ENCODE data around the gene CBFB. TPM values are rescaled to one million over a fixed set of nuclear protein-coding genes. Genes with fewer than 3 reads are reported as not detected.
"Not testable (repeated sequence)": the region's sequence is repeated elsewhere in the genome, so short reads cannot be mapped to it uniquely, and the experiment has no call there.

CBFB gene
- total RNA-seq, 2 experiments from 2014 or later, result 111 to 114 TPM

- H3K27ac Mint-ChIP-seq, result peak within 1 kb of the TSS; percentile 73
- ChIA-PET POLR2A (no interaction called here), CTCF (interaction anchor here (0.9 to 1.5 kb wide), 4 partner anchors 10 to 167 kb away, joined by 3 to 6 read pairs (median 3); no protein-coding TSS in a partner anchor)
- H3K27me3 Mint-ChIP-seq, result no peaks in the 10 kb centered on the region
- intact Hi-C loops (cut with micrococcal nuclease), result no loop called here
- no peak within 1 kb of the TSS for H3K4me3 Mint-ChIP-seq
- no peak for TF ChIP-seq CTCF (IDR thresholded peaks at IDR 0.05)
- H3K4me1 Mint-ChIP-seq (ENCODE audit: low read depth), result peaks cover 35% of the 10 kb centered on the region
- no peaks in the 10 kb centered on the region for H3K9me3 Mint-ChIP-seq
- DNase-seq (peak; percentile 32), ATAC-seq (no peak)
- H3K36me3 Mint-ChIP-seq (ENCODE audit: low read depth), result peaks cover 5% of the 10 kb centered on the region
Observed at GRCh38 chr16:66988197-66988788, 40.7 kb upstream of the CBFB start, which contains the start of gene CES4A. Gene CES4A (plus strand): TSS chr16:66988589. CDS start chr16:66988773, 184 bp downstream.

GRCh38 chr16:66991545-66992077 lies 37.3 kb upstream of the CBFB start:
- POLR2A ChIA-PET, result interaction anchor here (0.8 to 1.3 kb wide), 2 partner anchors 9 to 23 kb away, joined by 3 read pairs; no protein-coding TSS in a partner anchor
- intact Hi-C loops (cut with micrococcal nuclease), result no loop called here
- ATAC-seq (no peak), DNase-seq (no peak)
- Mint-ChIP-seq H3K4me3 (no peak overlapping the region), H3K27me3 (no peaks in the 10 kb centered on the region), H3K36me3 (ENCODE audit: low read depth) (no peaks in the 10 kb centered on the region), H3K4me1 (ENCODE audit: low read depth) (peaks cover 11% of the 10 kb centered on the region), H3K27ac (no peak overlapping the region), H3K9me3 (no peaks in the 10 kb centered on the region)
- CTCF ChIA-PET, result interaction anchor here (0.7 to 2.9 kb wide), 10 partner anchors 8 to 436 kb away, joined by 3 to 12 read pairs (median 4); no protein-coding TSS in a partner anchor
- TF ChIP-seq CTCF (IDR thresholded peaks at IDR 0.05), result no peak

GRCh38 chr16:66993558-66993957 lies 35.4 kb upstream of the CBFB start:
- H3K27me3 Mint-ChIP-seq; H3K4me1 Mint-ChIP-seq (ENCODE audit: low read depth); H3K27ac Mint-ChIP-seq; H3K36me3 Mint-ChIP-seq (ENCODE audit: low read depth); H3K9me3 Mint-ChIP-seq; DNase-seq; intact Hi-C loops (cut with micrococcal nuclease); H3K4me3 Mint-ChIP-seq; ATAC-seq: not testable (repeated sequence)
- CTCF ChIA-PET, result interaction anchor here (1.2 to 2.9 kb wide), 3 partner anchors 15 to 32 kb away, joined by 3 to 10 read pairs (median 3); partner anchors contain the start of gene CES3
- POLR2A ChIA-PET, result interaction anchor here (0.7 to 1.5 kb wide), 3 partner anchors 18 to 36 kb away, joined by 3 read pairs; no protein-coding TSS in a partner anchor

GRCh38 chr16:66996324-66996982 lies 32.5 kb upstream of the CBFB start:
- no peak for TF ChIP-seq CTCF (IDR thresholded peaks at IDR 0.05)
- no peak for ATAC-seq
- Mint-ChIP-seq H3K4me1 (ENCODE audit: low read depth) (peaks cover 11% of the 10 kb centered on the region), H3K36me3 (ENCODE audit: low read depth) (peaks cover 4% of the 10 kb centered on the region), H3K4me3 (no peak overlapping the region), H3K27ac (no peak overlapping the region), H3K27me3 (peaks cover 6% of the 10 kb centered on the region), H3K9me3 (peaks cover 1% of the 10 kb centered on the region)
- intact Hi-C loops (cut with micrococcal nuclease), result no loop called here
- CTCF ChIA-PET, result interaction anchor here (1.0 kb wide), 1 partner anchor 21 kb away, joined by 5 read pairs; no protein-coding TSS in a partner anchor
- POLR2A ChIA-PET, result no interaction called here
- DNase-seq, result no peak

- Mint-ChIP-seq H3K36me3 (ENCODE audit: low read depth) (peaks cover 4% of the 10 kb centered on the region), H3K4me3 (no peak overlapping the region), H3K4me1 (ENCODE audit: low read depth) (peaks cover 16% of the 10 kb centered on the region), H3K27ac (no peak overlapping the region), H3K9me3 (peaks cover 1% of the 10 kb centered on the region), H3K27me3 (peaks cover 6% of the 10 kb centered on the region)
- intact Hi-C loops (cut with micrococcal nuclease), result no loop called here
- CTCF ChIA-PET, result interaction anchor here (0.9 to 2.4 kb wide), 4 partner anchors 12 to 158 kb away, joined by 3 to 6 read pairs (median 4); no protein-coding TSS in a partner anchor
- ATAC-seq (no peak), DNase-seq (no peak)
- POLR2A ChIA-PET, result no interaction called here
- no peak for TF ChIP-seq CTCF (IDR thresholded peaks at IDR 0.05)
Observed at GRCh38 chr16:66996983-66997358, 32.0 kb upstream of the CBFB start.

Data from activated CD8-positive, alpha-beta T cell treated with anti-CD3 and anti-CD28 coated beads for 36 hours (primary cell).